DMS53 (cell line): ENCODE results near the gene MYH14.
"Not testable (repeated sequence)": the region's sequence is repeated elsewhere in the genome, so short reads cannot be mapped to it uniquely, and the experiment has no call there.

Source experiments
- DNase-seq: peaks from one replicate; lab custom pipeline; 2025; lab: John Stamatoyannopoulos, UW

MYH14 gene

GRCh38 chr19:50320051-50320450 is 116.6 kb downstream of the MYH14 start:
- DNase-seq, result no peak

GRCh38 chr19:50320596-50320995 is 117.2 kb downstream of the MYH14 start:
- no peak for DNase-seq

GRCh38 chr19:50321831-50322230 is 118.4 kb downstream of the MYH14 start:
- DNase-seq, result no peak

GRCh38 chr19:50322234-50322633 is 118.8 kb downstream of the MYH14 start:
- no peak for DNase-seq

GRCh38 chr19:50322931-50323781 is 119.7 kb downstream of the MYH14 start:
- DNase-seq, result no peak

GRCh38 chr19:50323782-50324133 is 120.3 kb downstream of the MYH14 start:
- no peak for DNase-seq

GRCh38 chr19:50324331-50324730 is 120.9 kb downstream of the MYH14 start:
- DNase-seq, result no peak

GRCh38 chr19:50325310-50326100 is 122.1 kb downstream of the MYH14 start:
- peak; percentile 93 for DNase-seq

GRCh38 chr19:50326101-50326664 is 122.8 kb downstream of the MYH14 start:
- DNase-seq, result peak; percentile 46

GRCh38 chr19:50327013-50327412 is 123.6 kb downstream of the MYH14 start:
- DNase-seq, result no peak

- no peak for DNase-seq
These were observed 124.2 kb downstream of the MYH14 start for GRCh38 chr19:50327461-50328223.

- peak; percentile 78 for DNase-seq
These were observed 124.9 kb downstream of the MYH14 start for GRCh38 chr19:50328224-50328872.

GRCh38 chr19:50328873-50329145 is 125.4 kb downstream of the MYH14 start:
- DNase-seq, result no peak

GRCh38 chr19:50329146-50329925 is 125.9 kb downstream of the MYH14 start, which contains the start of gene KCNC3:
KCNC3 (minus strand) TSS chr19:50329377; CDS start chr19:50329082, 295 bp downstream.
- DNase-seq, result peak; percentile 99

GRCh38 chr19:50329926-50330294 is 126.5 kb downstream of the MYH14 start:
- not testable (repeated sequence) for DNase-seq

- DNase-seq, result peak; percentile 93
These were observed 127.1 kb downstream of the MYH14 start for GRCh38 chr19:50330365-50331078.

GRCh38 chr19:50331221-50331993 is 128.0 kb downstream of the MYH14 start:
- DNase-seq, result peak; percentile 42

- no peak for DNase-seq
These were observed 128.5 kb downstream of the MYH14 start for GRCh38 chr19:50331994-50332243.

GRCh38 chr19:50332244-50333038 is 129.0 kb downstream of the MYH14 start:
- DNase-seq, result peak; percentile 47
